AG20443 (cell line): ENCODE data around the gene CRTC2.

ENCODE experiments used
- DNase-seq: peaks from one replicate; pipeline ENCODE4 v3.0.0; 2012; ENCODE audit warnings: low spot score, mixed read lengths

The CRTC2 gene

DNA sequence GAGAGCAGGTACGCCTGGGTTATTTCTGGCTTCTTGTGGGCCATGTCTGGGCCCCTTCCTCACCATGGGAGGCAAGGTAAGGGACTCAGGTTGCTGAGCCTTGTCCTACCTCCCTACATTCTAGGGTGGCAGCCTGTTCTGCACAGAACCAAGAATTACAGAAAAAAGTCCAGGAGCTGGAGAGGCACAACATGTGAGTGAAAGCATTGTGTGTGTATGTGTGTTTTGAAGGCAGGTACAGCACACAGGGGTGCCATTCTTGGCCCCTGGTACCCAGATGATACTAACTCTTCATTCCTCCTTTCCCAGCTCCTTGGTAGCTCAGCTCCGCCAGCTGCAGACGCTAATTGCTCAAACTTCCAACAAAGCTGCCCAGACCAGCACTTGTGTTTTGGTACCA lies 14.7 kb upstream of the CRTC2 start:
- DNase-seq: no peak

DNA sequence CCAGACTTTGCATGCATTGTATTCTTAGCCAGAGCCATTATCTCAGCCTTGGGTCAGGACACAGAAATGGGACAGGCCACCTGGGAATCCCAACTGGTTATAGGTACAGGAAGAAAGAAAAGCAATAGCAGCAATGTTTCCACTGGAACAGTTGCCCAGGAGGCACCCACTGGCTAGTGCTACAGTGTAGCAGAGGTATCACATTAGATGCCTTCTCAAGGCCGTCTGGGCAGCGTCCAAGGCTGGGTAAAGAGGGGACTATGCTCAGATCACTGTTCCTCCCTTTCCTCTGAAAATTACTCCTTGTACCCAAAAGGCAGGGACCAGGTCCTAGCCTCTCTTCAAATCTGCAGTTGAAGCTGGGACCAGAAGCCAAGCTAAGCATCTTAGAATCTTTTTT lies 11.9 kb upstream of the CRTC2 start:
- no peak for DNase-seq

DNA sequence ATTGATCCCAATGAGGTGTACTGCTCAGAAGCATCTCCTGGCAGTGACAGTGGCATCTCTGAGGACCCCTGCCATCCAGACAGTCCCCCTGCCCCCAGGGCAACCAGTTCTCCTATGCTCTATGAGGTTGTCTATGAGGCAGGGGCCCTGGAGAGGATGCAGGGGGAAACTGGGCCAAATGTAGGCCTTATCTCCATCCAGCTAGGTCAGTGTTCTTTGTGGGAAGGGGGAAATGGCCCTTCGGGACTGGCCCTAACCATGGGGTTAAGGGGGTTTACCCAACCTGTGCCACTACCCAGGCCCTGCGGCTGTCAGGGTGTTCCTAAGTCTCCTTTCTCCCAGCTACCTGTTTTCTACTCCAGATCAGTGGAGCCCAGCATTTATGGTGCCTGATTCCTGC lies 10.6 kb upstream of the CRTC2 start:
- no peak for DNase-seq

DNA sequence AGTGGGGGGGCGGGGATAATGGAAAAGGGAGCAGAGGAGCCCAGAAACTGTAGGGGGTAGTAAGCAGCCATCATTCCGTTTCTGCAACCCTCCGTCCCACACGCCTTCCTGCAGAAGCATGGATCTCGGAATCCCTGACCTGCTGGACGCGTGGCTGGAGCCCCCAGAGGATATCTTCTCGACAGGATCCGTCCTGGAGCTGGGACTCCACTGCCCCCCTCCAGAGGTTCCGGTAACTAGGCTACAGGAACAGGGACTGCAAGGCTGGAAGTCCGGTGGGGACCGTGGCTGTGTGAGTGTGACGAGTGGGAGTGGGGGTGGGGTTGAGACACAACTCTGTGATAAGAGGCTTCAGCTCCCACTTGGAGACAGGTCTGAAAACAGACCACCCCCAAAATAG lies 10.0 kb upstream of the CRTC2 start:
- DNase-seq: no peak

DNA sequence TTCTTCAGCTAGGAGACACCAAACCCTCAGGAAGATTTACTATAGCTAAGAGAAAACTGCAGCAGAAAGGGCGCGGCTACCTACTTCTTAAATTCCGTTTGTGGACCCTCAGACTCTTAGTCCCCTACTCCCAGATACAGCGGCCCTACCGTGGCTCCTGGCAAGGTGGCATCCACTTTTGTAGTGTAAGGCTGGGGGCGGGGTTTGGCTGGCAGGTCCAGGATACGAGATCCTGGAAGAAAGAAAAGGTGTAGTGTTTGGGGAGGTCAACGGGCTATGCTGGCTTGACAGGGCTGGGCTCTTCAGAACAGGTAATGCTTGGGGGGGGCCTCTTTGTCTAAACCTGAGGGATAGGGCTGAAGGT lies 9.6 kb upstream of the CRTC2 start:
- no peak for DNase-seq

DNA sequence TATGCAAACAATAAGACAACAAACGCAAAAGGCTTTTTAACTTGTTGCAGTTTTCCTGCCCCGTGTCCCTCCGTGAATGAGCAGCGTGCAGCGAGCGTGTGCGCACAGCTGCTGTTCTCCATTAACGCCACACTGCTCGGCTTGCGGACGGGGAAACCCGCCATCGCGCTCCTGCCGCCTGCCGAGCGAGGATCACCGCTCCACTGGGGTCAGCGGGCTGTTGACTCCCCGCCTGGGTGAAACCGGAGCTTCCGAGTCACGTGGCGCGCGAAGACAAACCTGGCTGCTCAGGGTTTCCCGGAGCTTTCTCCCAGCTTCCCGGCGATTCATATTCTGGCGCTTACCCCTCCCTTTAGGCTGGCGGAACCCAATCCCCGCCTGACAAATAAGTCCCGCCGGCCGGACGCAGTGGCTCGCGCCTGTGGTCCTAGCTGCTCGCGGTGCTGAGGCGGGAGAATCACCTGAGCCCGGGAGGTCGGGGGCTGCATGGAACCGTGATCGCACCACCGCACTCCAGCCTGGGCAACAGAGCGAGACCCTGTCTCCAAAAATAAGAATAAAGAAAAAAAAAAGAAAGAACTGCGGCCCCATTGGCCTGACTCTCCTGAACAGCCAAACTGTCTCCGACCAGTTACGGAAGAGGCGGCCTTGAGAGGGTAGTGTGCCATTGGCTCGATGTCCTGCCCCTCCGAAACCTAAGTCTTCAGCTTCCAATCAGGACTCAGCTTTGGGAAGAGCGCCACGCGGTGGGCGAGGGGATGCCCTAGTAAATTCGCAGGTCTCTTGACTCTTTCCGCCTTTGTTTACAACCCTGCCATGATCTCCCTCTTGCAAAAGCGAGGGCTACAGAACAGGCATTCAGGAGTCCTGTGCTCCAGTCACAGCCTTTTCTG lies 8.9 kb upstream of the CRTC2 start, which contains the start of gene CREB3L4:
Gene CREB3L4 (plus strand): TSS at position 796 of the 893 bp plus-strand sequence. CDS start 624 bp downstream, outside the sequence.
- DNase-seq: peak; percentile 92

DNA sequence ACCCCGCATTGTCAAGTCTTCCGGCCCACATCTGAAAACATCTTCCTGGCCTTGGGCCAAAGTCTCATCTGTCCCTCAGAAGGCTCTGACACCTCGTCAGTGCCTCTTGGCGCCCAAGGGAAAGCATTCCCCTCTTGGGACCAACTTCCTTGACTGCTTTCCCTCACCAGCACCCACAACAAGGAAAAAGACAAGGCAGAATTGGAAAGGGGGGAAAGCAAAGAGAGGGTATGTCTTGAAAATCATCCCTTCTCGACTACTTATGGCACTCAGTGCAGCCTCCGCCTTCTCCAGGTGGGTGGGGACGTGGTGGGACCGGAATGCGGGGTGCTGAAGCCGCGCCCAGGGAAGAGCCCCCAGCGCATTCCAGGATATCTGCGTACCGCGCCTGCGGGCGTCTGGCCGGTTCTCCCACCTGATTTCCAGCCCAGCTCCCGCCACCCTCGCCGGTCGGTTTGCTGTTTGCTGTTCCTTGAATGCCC lies 5.5 kb upstream of the CRTC2 start:
- peak; percentile 26 for DNase-seq

DNA sequence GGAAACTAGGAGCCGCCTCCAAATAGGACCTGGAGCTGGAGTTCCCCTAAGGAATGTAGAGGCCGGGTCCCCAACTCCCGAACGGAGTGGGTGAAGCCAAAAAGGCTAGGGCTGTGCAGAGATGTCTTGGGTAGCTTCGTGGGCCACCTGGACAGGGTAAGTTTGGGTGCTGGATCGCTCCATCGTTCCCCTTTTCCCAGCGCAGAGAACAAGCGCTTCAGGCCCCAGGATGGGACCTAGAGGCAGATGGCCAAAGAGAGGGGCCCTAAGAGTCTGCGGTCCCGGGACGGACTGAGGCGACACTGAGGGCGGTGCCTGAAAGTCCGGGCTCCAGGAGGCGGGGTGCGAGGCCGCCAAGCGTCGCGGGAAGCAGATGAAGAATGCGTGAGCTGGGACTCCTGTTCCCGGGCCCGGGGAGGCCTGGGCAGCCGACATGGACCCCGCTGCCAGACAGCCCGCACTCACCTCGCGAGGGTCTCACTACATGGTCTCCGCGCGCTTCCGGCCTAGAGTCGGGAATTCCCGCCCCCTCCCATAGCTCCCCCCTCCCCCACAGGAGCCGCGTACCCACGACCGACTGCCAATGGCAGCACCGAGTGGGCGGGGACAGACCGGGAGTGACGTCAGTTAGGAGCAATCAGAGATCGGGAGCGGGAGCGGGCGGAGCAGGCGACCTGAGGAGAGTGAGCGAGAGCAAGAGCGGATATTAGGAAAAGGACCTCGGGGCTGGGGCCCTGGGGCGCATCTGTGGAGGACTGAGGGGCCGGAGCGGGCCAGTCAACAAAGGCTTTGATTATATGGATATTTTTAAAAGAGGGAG lies 4.8 kb upstream of the CRTC2 start, which contains the start of gene SLC39A1:
Gene SLC39A1 (minus strand): TSS at position 508 of the 820 bp plus-strand sequence. CDS start 822 bp downstream, outside the sequence.
- DNase-seq: peak; percentile 96

DNA sequence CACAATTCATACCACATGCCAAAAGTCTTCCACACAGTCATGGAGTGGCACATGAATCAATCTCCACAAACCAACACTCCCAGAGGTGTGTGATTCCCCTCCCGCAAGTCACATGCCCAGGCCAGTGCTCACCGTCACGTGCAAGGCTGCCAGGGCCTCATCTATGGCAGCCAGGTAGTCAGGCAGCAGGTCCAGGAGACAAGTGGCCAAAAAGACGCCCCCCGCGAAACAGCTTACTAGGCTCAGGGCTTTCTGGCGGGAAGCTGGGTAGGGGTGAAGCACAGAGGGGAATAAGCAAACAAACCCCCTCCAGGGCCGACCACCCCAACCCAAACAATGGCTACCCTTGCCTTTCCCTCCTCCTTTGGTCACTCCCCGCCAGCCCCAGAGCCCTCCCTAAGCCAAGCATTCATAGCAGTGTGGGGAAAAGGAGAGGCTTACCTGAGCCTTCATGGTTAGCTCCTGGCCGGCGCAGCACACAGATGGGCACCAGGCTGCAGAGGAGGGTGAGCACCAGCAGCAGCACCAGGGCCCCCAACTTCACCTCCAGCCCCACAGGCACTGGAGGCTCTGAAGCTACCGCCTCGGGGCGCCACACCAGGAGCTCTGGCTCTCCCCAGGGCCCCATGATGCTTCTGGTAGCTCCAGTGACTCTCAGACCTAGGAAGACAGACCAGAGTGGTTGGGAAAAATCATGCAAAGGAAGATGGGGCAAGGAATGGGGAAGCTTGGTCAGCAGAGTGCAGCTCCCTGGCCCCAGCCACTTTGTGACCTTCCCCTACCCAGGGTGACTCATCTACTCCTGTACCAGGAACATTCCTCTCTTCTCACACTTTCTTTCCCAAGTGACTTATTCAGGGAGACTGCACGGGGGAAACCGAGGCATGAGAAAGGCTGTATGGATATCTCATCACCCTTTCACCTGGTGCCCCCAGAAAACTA lies 3.9 kb upstream of the CRTC2 start:
- peak; percentile 58 for DNase-seq

DNA sequence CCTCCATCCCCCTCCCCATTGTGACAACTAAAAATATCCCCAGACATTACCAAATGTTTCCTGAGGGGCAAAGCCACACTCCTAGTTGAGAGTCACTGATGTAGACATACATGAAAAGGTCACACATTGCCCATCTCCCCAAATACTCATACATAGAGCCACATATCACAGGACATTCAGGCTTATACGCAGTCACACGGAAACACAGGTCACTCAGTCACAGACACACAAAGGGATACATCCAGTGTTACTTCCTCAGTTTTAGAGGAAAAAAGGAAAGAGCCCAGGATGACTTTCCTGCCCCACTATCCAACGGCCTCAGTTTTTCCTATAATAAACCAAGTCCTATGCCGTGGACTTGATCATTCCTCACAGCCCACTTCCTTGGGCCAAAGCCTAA lies 3.0 kb upstream of the CRTC2 start:
- DNase-seq: no peak

DNA sequence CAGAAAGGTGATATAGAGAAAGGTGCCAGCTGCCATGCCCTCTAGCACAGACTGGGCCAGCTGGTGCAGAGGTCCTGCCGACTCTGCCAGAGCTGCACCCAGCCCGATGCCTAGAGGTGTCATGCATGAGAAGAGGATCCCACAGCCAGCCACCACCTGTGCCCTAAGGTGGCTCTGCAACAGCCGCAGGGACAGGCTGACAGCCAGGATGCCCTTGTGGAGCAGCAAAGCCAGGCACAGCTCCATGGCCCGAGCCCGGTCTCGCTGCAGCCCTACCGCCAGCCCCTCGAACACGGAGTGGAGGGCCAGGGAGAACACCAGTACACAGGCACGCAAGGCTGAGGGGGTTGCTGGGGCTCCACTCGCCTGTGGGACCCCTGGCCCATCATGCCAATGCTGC lies 1.8 kb upstream of the CRTC2 start:
- no peak for DNase-seq

DNA sequence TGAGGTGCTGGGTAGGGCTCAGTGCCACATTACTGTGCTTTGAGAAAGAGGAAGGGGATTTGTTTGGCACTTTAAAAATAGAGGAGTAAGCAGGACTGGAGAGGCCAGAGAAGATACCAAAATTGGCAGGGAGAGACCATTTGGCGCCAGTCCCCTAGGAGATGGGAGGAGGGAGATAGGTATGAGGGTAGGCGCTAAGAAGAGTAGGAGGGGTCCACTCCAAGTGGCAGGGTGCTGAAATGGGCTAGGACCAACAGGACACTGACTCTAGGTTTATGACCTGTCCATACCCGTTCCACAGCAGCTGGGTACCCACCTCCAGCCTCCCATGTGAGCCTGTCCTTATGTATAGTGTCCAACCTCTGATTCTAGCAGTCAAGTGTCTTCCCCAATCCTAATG lies 1.0 kb upstream of the CRTC2 start:
- no peak for DNase-seq

DNA sequence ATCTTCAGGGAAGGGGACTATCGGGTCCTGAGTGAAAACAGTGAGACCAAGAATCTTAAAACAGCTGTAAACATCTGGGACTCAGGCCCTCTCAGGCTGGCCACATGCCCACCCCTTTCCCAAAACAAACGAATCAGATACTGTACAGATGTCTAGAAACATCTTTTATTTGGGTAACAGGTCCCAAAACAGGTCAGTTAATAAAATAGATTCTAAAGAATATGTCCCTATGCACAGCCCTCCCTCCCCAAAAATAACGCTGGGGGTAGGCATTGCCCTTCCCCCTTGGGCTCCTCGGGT lies 499 bp upstream of the CRTC2 start:
- DNase-seq: no peak

DNA sequence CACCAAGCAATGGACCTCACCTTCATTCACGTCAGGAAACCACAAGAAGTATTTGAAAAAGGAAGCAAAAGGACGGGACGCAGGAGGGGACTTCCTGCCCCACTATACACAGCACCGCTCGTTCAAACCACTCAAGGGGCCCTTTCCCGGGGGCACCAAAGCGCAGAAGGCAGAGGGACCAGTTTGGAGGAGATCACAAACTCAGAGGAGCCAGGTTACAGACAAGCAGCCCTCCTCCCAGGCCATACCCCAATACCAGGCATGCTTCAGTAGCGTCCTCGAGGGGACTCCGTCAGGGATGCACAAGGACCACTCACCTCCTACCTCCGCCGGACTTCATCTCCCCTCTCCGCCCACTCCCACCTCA lies 685 bp downstream of the CRTC2 start:
- DNase-seq: no peak

DNA sequence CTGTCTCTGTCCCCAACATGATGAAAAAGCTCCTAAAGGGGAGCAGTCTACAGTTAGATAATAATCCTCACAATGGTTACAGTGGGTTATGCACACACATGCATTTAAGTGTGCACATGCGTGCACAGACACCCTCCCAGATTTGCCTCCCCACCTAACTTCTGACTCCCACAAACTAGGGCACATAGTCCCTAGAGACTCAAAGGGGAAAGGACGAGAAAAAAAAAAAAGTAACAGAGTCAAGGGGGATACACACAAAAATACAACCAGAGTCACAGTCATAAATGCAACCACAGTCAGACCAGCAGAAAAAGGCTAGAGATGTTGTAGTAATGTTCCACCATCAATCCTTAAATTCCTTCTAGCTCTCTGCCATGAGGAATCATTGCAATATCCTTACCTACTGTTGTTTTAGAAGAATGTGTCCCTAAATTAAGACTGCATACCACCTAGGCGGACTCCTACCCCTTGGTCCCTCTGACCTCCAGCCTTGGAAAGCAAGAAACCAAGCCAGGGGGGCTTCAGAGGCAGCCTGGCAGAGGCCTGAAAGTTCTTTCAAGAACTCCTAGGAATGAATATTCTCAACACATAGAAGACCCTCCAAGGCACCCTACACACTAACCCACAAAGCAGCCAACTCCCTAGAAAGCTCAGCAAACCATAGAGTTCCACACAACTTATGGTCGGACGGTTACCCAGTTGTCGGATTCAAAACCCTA lies 1.3 kb downstream of the CRTC2 start:
- DNase-seq: no peak

DNA sequence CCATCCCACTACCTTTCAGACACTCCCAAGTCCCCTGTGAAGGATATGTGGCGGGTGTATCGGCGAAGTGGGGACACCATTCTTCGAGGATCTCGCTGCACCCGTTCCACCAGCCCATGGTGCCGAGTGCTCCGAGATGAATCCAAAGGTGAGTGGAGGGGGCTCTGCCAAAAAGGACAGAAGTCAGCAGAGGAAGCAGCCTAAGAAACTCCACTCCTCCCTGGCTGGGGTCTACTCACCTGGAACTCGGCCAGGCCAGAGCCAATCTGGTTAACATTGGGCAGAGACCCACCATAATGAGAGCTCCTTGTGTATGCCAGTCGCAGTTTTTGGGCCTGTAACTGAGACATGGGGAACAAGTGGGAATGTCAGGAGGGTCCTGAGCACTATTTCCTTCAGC lies 3.6 kb downstream of the CRTC2 start:
- DNase-seq: no peak

DNA sequence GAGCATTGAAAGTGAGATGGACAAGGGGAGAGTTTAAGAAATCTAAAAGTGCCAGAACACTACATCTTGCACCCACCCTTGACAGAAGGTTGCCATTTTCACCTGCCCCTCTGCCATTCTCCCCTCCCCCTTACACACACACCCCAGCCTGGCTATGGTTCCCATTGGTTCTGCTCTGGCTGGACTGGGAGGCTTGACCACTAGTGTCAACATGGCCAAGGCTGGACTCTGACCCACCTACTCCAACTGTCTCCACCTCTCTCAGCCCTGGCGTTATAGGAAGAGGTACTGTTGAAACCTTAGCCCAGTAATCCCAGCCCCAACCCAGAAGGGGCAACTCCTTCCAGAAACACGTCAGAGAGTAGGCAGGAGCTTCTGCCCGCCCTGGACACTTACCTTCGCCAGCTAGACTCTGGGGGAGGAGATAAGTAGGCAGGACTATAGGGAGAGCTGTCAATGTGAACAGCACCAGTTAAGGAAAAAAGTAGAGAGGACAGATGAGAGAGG lies 4.5 kb downstream of the CRTC2 start:
- no peak for DNase-seq

DNA sequence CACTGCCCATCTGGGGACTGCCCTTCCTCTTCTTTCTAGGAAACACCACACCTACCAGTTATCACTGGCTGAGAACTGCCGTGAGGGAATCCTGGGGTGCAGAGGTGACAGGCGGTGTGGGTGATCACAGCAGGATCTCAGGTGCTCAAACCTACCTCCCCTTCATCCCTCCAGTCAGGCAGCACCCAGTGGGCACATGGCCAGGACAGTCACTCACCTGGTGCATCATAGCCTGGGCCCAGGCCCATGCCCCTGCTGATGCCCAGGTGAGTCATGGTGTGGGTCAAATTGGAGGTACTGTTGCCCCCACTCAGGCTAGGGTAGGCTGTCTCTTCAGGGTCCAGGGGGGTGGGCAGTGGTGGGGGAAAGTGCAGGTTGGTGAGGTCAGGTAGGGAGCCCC lies 6.6 kb downstream of the CRTC2 start:
- no peak for DNase-seq

DNA sequence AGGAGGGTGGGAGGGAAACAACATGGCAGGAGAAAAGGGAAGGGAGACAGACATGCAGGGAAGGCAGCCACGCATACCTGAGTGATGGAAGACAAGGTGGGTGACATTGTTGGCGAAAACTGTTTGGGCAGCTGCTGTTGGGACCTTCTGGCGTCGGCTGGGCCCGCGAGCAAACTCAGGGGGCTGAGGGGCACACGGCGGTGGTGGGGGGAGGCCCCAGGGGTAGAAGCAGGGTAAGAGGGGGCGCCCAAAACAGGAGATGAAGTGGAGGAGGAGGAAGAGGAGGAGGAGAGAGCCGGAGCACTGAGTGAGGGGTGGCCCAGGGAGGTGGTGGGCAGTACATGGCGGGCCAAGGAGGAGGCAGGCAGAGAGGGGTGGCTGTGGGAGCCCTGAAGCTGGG lies 7.2 kb downstream of the CRTC2 start:
- no peak for DNase-seq

DNA sequence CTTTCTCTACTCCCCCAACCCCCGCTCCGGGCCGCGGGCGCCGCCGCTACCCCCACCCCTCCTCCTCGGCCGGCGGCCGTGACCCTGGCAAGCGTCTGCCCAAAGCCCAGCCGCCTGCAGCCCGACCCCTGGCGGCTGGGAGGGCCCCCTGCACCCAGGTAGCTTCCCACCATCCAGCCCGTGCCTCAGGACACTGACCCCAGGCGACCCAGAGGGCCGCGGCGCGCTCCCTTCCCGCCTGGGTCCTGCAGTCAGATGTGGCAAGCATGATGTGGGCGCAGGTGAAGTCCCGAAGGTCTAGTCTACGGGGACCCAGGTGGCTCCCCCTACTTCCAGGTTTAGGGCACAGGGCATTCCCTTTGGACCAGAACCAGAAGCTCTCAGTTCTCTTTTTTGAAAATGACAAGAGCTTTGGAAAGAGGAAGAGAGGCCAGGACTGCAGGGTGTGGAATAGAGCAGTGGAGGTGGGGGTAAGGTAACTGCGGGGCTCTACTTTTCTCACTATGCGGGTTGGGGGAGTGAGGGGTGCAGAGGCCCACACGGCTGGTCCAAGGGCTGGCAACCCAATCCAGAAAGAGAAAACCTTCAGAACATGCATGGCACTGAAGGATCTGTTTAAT lies 11.7 kb downstream of the CRTC2 start, which contains the start of gene DENND4B:
Gene DENND4B (minus strand): TSS at position 97 of the 620 bp plus-strand sequence. CDS start 2,344 bp downstream, outside the sequence.
- DNase-seq: peak; percentile 97
